HG02981 (cell line): ENCODE results near the gene LAMA5.

ENCODE experiments used
- ATAC-seq: cut with Tn5 transposase; IDR thresholded peaks from one replicate; pipeline ENCODE4 v1.9.1; 2021; ENCODE audit warnings: mild to moderate bottlenecking, moderate library complexity; ENCODE audit not compliant: unreplicated experiment

The LAMA5 gene

DNA sequence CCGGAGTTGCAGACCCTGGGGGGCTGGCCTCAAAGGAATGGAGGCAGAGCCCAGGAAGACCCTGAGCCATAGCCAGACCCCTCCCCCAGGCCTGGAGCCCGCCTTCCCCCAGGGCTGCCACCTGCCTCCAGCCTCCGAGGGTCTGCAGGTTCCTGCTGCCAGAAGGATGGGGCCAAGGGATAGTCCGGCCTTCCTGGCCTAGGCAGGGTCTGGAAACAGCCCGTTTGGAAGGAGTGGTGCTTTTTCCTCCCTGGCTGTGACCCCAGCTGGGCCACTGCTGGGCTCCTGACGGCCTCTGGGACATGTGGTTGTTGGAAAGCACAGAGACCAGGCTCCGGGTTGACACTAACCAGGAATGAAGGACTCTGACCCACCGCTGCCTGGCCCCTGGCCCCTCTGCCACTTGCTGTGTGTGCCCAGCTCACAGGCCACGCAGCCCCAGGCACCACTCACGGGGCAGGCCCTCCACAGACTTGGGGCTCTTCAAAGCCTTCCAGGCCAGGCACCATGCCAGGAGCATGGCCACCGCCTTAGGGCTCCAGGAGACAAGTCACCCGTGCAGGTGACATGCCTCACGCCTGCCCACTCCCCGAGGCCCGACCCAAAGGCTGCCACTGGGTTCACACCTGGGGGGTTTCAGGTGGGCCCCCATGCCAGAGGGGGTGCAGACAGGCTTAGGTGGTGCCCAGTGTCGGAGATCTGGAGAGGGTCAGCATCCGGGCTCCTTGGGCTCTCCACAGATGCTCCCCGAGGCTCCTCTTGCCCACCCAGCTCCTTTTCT lies 3.9 kb upstream of the LAMA5 start:
- ATAC-seq, result no peak

DNA sequence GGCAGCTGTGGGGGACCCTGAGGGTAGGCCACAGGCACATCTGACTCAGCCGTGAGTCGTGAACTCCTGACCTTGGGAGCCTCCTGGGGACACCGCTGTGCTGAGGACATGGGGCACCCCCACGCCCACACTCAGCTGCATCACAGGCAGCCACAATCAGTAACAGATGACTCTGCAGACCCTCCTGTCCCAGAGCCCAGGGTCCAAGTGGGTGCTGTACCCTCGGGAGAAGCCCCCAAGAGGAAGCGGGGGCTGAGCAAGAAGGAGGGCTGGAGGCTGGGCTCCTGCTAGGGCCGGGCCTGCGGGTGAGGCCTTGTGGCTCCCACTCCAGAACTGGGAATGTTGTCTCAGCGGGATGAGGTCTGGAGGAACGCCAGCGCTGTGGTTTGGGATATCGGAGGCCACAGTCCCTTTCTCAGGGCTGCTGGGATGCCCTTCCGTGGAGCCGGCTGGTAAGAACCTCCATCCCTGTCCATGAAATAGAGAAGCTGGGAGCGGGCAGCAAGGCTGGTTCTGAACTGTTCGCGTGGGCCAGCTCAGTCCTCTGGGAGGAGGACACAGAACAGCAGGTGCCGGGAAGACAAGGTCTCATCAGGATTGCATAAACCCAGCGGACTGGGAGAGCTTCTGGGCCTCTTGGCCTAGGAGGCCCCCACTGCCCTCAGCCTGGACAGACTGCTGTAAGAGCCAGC lies 3.1 kb upstream of the LAMA5 start:
- ATAC-seq, result no peak

DNA sequence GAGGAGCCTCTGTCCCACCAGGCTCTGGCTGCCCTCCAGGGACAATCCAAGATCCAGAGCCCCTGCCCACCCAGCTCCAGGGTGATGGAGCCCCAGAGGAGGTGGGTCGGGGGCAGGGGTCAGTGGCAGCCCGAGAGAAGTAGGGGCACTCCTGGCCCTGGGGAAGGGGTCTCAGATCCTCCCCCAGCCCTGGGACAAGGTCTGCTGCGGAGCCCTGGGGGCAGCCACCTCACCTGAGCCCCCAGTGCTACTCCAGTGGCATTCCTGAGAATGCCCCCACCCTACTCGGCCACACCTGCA lies 2.7 kb upstream of the LAMA5 start:
- ATAC-seq, result no peak

DNA sequence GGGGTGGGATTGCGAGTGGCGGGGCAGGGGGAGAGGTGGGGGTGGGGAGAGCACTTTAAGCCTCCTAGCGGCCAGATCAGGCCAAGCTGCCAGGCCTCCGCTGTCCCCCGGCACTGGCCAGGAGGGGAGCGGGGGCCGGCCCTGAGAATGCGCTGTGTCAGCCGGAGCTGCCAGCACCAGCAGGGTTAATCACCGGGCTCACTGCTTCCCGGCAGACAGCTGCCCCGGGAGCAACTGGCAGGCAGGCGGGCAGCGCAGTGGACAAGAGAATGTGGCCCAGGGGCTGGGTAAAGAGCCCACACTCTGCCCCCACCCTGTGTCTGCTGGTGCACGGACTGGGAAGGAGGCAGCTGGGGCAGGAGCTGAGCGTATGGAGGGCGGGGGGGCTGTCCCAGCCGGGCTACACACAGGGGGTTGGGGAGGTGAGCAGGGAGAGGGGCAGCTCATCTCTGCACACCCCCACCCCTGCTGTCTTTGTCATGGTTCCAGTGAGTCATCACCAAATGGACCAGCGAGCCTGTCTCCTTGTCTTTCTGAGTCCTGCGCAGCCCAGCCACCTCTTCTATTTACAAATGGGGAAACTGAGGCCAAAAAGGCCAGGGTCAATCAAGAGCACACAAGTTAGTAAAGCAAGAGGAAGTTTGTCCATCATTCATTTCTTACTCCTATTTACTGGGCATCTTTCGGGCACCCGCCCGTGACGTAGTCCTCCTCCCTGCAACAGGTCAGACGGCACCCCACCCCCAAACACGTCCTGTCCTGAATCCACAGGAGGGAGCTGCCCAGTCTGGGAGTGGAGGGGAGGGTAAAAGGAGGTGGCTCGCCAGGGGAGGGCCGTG lies 2.1 kb upstream of the LAMA5 start:
- ATAC-seq, result no peak

DNA sequence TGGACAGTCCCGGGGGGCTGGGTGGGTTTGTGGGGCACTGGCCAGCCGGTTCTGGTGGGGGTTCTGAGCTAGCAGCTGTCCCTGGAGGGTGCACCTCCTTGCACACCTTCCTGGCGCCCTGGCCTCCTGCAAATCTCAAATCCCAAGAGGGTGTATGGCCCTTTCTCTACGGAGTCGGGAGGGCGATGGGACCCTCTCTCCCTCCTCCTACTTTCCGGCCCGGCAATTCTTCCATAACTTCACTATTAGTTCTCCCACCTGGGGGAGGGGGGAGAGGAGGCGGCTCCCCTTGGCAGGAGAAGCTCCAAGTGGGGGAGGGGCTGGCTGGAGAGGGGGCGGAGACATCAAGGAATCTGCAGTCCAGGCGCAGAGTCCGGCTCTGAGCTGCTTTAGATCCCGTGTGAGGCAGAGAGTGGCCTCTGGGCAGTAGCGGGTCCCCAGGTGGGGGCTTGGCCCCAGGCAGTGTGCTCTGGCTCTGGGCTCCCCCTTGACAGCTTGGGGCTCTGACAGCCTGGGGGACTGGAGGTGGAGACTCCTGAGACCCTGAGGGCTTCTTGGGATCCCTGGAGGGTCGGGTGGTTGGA lies 1.4 kb upstream of the LAMA5 start:
- ATAC-seq, result no peak

DNA sequence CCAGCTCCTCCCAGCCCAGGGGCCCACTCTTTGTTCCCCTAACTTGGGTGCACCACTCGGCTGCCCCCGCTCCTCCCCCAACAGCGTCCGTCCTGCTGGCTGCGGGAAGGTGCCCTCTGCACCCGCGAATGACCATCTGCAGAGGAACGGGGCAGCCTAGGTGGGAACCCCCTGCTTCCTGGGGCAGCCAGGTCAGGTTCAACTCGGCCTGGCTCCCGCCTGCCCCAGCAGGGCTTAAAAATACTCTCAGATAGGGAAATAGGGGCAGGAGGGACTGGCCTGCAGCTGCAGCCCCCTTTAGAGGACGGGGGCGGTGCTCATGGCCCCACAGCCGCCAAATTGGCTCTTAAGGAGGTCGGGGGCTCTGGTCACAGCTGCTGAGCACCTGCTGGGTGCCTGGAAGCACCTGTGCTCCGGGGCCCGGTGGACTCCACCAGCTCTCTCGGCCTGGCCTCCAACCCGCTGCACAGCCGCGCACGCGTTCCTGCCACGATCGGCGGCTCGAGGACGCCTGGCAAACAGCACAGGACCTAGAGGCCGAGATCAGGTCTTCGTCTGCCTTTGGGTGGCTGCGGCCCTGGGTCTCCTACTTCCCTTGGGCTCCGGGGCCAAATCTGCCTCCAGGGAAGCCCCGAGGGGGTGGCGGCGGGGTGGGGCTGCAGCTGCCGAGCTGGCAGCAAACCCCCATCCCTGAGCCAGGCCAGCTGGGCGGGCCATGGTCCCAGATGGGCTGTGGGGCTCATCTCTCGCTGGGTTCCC lies 700 bp upstream of the LAMA5 start:
- no peak for ATAC-seq

DNA sequence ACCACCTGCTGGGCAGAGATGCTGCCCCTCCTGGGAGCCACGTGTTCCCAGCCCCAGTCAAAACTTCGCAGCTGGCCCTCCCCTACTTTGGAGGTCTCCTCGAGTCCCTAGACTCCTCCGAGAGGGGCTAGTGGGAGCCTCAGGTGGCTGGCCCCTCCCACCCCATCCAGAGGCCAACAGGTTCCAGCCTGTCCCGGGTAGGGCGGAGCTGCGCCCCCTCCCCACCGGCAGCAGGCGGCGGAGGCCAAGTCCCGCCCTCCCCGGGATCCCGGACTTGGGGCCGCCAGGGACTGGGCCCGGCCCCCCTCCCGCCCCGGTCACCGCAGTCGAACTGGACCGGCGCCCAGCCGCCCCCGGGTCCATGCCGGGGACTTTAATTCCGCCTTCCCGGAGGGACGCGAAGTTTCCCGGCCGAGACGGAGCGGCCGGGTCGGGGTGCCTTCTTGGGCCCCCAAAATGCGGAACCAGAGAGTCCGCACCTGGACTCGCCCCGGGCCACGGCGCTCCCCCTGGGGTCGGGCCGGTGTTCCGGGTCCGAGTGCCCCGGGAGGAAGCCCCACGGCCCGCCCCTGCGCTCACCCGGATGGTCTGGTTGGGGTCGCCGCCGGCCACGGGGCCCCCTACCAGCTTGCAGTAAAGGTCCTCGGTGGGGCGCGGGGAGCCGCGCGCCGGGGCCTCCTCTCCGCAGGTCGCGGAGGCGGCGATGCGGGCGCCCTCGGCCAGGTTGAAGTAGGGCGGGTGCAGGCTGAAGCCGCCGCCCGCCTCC lies 559 bp downstream of the LAMA5 start:
- no peak for ATAC-seq

DNA sequence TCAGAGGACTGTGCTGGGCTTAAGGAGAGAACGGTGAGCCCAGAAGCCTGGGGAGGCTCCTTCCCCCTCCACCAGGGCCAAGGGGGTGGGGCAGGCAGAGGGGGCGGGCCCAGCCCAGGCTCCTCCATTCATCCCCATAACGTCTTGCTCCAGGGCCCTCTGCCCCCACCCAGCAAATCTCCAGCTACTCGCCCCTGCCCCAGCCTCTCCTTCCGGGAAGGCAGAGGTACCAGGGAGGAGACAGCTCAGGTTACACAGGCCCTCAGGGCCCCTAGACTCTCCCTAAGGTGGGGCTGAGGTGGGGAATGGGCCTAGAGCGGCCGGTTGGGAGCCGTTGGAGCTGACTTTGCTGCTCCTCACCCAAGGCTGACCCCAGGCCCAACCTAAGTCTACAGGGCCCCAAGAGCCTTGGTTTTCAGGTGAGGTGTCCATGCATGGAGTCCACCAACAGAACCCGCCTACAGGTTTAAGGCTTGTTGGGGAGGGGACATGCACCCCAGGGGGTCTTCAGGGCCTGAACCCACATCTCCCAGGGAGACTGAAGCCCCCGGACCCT lies 1.2 kb downstream of the LAMA5 start:
- no peak for ATAC-seq

DNA sequence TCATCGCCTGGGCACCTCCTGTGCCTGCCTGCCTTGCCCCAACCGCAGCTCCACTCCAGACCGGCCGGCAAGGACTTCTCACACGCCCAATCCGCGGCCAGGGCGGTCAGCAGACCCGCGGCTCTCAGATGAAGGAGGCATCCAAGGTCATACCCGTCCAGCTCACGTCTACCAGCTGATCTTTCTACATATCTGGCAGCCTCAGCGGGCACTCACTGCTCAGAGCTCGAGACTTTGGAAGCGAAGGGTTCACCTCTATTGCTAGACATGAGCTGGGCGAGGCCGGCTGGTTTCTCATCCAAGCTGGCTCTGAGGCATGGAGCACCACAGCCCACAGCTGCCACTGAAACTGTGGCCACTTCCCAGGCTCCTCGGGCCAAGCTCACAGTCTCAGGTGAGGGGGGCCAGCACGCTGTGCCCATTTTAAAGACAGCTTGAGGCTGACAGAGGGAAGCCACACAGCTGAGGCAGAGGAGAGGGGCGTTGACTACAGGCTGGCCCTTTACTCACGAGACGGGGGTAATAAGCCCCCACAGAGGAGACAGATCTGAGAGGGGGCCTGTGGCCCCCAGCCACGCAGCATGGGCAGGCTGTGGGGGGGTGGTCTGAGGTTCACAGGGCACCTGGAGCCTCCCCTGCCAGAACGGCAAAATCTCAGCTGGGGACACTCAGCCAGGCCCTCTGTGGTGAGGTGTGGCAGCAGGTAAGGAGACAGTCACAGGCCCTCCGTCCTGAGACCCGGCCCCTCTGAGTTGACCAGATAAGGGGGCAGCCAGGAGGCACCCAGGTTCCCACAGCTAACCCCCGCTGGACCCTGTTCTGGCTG lies 2.0 kb downstream of the LAMA5 start:
- ATAC-seq, result no peak

DNA sequence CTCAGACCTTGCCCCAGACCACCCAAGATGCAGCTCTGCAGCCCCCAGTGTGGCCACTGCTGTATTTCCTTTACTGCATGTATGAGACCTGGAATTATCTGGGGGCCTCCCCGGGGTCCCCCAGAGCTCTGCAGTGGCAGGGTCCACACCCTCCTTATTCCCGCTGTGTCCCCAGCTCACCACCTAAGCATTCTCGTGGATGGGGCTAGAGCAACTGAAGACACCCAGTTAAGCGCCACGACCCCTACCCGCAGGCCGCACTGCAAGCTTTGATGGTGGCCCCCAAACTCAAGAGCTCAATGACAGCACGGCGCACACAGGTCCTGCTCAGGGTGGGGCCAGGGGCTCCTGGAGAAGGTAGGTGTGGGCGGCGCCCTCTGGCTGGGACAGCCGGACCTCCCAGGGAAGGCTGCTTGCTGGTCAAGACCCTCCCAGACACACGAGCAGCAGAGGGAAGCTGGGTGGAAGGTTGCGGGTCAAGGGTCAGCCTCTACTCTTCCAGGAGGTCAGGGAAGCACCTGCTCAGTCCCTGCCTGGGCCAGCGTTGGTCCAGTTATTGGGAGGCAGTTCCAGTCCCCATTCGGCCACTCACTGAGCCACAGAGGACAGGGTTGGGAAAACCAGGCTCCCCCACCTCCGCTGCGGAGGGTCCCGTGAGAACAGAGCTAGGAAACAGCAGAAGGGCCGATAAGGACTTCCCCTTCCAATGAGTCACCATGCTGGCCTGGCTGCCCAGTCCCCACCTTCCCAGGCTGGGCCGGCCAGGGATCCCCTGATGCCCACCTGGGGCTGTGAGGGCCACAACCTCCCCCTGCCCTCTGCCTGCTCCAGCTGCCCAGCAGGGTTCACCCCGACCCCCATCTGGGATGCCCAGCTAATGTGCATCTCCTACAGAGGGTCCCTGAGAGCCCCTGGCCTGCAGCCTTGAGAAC lies 2.9 kb downstream of the LAMA5 start:
- ATAC-seq, result no peak

DNA sequence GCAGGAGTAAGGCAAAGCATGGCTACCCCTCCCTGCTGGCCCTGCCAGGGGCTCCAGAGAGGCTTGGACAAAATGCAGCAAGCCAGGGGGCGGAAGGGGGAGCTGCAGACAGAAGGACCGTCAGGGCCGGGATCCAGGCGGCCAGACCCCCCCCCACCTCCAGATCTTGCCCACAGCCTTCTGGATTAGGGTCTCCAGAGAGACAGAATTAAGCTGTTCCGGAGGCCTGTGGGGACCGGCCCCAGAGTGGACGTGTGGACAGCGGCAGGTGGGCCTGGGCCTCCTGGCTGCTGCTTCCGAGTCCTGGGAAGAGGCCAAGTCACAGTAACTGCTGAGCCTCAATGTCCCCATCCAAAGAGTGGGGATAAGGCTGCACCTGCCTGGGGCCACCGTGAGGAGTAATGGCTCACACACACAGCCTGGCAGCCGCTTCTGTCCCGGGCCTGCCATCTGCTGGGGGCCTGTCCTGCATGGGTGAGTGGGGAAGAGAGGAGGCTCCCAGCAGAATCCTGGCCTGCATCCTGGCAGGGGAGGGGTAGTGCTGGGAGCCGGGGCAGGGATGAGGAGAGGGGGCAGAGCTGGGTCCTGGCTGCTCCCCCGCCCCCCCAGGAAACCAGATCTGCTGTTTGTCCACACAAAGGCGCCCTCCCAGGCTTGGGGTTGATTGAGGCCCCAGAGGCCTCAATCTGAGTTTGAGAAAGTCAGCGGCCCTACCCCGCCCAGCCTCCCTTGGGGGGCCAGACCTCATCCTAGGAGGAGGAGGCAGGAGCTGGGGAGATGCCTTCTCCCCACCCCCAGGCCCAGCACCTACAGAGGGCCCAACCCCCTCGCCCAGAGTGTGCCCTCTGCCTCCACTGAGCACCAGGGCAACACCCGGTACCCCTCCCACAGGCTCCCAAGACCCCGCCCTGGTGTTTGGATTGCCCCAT lies 3.9 kb downstream of the LAMA5 start:
- no peak for ATAC-seq

DNA sequence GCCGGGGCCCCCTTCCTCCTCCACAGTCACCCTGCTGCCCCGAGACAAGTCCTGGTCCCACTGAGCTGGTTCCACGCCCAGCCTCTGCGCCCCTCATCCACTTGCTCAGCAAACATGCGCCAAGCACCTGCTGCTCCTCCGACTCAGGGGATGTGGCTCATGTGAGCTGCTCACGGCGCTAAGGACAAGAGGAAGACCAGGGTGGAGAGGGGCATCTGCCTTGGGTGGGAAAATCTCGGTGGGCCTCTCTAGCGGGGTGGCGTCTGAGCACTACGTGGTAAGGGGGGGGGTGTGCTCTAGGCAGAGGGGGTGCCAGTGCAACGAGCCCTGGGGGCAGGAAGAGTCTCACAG lies 4.5 kb downstream of the LAMA5 start:
- ATAC-seq, result no peak

DNA sequence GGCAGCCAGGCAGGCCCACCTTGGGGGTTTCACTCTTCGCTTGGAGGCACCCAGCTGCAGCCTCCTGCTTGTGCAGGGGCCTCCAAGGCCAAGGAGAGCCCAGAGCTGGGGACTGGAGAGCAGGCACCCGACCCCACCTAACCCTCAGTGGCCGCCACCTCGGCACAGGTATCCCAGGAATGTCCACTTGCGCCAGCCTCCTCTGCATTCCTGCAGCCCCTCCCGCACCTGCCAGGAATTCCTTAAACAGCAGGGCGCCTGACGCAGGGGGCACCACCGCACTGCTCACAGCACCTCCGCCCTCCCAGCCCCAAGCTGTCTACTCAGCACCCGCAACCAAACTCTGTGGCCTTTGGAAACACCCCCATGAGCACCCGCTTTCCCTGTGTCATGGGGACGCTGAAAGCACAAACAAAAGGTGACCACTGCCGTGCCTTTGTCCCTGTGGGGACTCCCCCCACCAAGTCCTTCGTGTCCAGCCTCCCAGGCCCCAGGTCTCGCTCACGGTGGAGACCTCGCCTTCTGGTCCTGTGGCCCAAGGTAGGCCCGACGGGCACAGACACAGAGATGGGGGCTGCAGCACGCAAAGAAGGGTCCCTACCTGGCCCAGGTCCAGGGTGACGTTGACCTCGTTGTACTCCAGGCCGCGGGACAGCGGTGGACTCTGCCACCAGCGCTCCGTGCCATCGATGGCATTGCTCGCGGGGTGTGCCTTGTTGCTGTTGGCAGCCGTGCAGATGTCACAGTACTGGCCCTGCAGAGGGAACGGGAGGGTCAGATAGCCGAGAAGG lies 5.1 kb downstream of the LAMA5 start:
- no peak for ATAC-seq

DNA sequence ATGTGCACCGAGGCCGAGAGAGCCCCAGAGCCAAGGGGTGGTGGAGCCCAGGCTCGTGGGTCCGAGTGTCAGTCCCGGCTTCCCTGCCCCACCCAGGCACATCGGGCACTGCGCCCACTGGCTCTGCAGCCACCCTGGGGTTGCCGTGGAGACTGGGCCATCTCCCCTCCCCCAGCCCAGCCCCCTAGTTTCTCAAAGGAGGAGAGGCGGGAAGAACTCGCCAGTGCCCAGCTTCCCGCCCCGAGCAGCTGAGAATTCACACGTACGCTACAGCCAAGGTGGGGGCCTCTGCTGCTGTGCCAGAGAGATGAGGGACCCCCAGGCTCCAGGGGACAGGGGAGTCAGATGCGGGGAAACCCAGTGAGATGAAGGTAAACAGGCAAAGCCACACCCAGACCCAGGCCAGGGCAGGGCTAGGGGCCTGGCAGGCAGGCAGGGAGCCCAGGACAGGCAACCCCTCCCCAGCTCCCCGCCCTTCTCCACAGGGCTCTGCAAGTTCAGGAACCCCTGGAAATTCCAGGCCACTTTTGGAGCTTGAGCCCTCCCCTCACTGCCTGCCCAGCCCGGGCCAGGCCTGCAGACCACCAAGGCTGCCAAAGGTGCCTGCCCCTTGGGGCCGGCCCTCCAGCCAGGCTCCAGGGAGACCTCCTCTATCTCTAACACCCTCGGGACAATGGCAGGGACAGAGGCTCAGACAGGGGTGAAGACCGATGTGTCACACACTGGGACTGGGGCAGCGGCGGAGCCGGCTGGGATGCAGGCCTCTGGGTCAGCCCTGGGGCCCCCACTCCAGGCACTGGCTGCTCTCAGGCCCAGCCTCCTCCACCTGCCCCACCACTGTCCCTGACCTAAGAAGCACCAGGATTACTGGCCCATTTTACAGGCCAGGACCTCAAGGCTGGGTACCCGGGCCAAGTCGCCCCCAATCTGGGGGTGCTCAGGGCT lies 6.0 kb downstream of the LAMA5 start:
- ATAC-seq, result no peak
